ENCODE measurements around the gene KRTAP5-3.

DNA sequence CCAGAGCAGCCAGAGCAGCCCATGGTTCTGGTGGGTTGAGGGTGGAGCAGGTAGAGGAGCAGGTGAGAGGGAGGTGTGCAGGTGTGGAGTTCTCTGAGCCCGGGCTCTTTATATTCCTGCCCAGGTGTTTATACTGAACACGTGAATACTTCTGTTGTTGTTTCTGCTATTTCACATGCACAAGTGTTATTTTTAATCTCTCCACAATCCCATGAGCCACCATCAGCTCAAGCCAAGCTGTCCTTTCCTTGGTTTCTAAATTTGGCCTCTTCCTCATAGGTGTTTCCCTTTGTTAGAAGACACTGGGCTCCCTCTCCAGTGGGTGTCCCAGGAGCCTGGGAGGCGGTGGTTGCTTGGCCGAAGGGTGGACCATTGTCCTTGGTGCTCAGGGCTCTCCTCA lies at the start of gene KRTAP5-3:
- TF ChIP-seq PHF8 (conservative IDR thresholded peaks at IDR 0.05; ENCODE audit: low read depth, low read length): no peak
- no peak for TF ChIP-seq TCF12 (IDR thresholded peaks at IDR 0.05; ENCODE audit: low read depth, low read length)
- no peak for TF ChIP-seq GABPA (IDR thresholded peaks at IDR 0.05; ENCODE audit: borderline replicate concordance, insufficient read depth, low read length)
- no peak for TF ChIP-seq POLR2A (IDR thresholded peaks at IDR 0.05; ENCODE audit: control extremely low read depth in 1 of 2, low read depth in 2 of 2, low read length in 2 of 2)
- no peak for TF ChIP-seq CTCF (IDR thresholded peaks at IDR 0.05; ENCODE audit: control extremely low read depth in 1 of 3, insufficient read depth in 1 of 3, low read depth in 1 of 3, low read length in 3 of 3)
- TF ChIP-seq SUZ12 (IDR thresholded peaks at IDR 0.05; ENCODE audit: low read length): no peak
- no peak for TF ChIP-seq MAX (IDR thresholded peaks at IDR 0.05)
- no peak for TF ChIP-seq POU5F1 (IDR thresholded peaks at IDR 0.05; ENCODE audit: low read depth, low read length)
- TF ChIP-seq, protein P1, sequence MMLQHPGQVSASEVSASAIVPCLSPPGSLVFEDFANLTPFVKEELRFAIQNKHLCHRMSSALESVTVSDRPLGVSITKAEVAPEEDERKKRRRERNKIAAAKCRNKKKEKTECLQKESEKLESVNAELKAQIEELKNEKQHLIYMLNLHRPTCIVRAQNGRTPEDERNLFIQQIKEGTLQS (IDR thresholded peaks at IDR 0.05; ENCODE audit: insufficient read depth, low read depth, low read length): no peak
- no peak for TF ChIP-seq CBX8 (IDR thresholded peaks at IDR 0.05; ENCODE audit: borderline replicate concordance, low read depth, low read length)
- no peak for TF ChIP-seq RFX5 (IDR thresholded peaks at IDR 0.05; ENCODE audit: borderline replicate concordance, low read depth, low read length)
- TF ChIP-seq POLR2AphosphoS5 (IDR thresholded peaks at IDR 0.05; ENCODE audit: low read depth, low read length): no peak
- TF ChIP-seq FOSL1 (IDR thresholded peaks at IDR 0.05; ENCODE audit: insufficient read depth, low read depth, low read length): no peak

Data from H1 (cell line).